GM23248 (cell line): ENCODE results near the gene ATAD5. TPM values are rescaled to one million over a fixed set of nuclear protein-coding genes. Genes with fewer than 3 reads are reported as not detected.

ENCODE experiments used
- DNase-seq: peaks from one replicate; pipeline ENCODE4 v3.0.0-alpha.2; 2015
- H2AFZ ChIP-seq: fragments of 200-600 bp; sonication (generic); 2 replicates; pipeline ENCODE4 v1.6.1; 2016; ENCODE audit warnings: antibody characterized with exemption
- H3F3A ChIP-seq: fragments of 200-600 bp; sonication (generic); 2 replicates; pipeline ENCODE4 v1.6.1; 2016; ENCODE audit warnings: mild to moderate bottlenecking, antibody characterized with exemption, mixed run types; ENCODE audit not compliant: insufficient read depth
- H3K27ac ChIP-seq: fragments of 200-600 bp; sonication (generic); 2 replicates; pipeline ENCODE4 v1.5.1; 2016; ENCODE audit warnings: mild to moderate bottlenecking
- H3K27me3 ChIP-seq: fragments of 200-600 bp; sonication (generic); replicated peaks from 2 replicates; pipeline ENCODE4 v1.6.1; 2016; ENCODE audit warnings: mild to moderate bottlenecking; ENCODE audit not compliant: insufficient read depth
- H3K36me3 ChIP-seq: fragments of 200-600 bp; sonication (generic); 2 replicates; pipeline ENCODE4 v1.6.1; 2016; ENCODE audit warnings: low read depth, mild to moderate bottlenecking
- H3K4me1 ChIP-seq: fragments of 200-600 bp; sonication (generic); 2 replicates; pipeline ENCODE4 v1.6.1; 2016; ENCODE audit warnings: mild to moderate bottlenecking; ENCODE audit not compliant: insufficient read depth
- H3K4me2 ChIP-seq: fragments of 200-600 bp; sonication (generic); one replicate; pipeline ENCODE4 v1.6.1; 2016; ENCODE audit warnings: mild to moderate bottlenecking; ENCODE audit not compliant: unreplicated experiment
- H3K4me3 ChIP-seq: fragments of 200-600 bp; sonication (generic); 2 replicates; pipeline ENCODE4 v1.5.1; 2016; ENCODE audit warnings: mild to moderate bottlenecking
- H3K79me2 ChIP-seq: fragments of 200-600 bp; sonication (generic); 2 replicates; pipeline ENCODE4 v1.6.1; 2016; ENCODE audit warnings: mild to moderate bottlenecking; ENCODE audit not compliant: insufficient read depth
- H3K9ac ChIP-seq: fragments of 200-600 bp; sonication (generic); 2 replicates; pipeline ENCODE4 v1.6.1; 2016; ENCODE audit warnings: mild to moderate bottlenecking
- H3K9me2 ChIP-seq: fragments of 200-600 bp; sonication (generic); 2 replicates; pipeline ENCODE4 v1.6.1; 2016; ENCODE audit warnings: mixed run types, mild to moderate bottlenecking, moderate library complexity; ENCODE audit not compliant: insufficient read depth
- H3K9me3 ChIP-seq: fragments of 200-600 bp; sonication (generic); one replicate; pipeline ENCODE4 v1.6.1; 2017; ENCODE audit warnings: low read depth
- H4K20me1 ChIP-seq: fragments of 200-600 bp; sonication (generic); 2 replicates; pipeline ENCODE4 v1.6.0; 2016; ENCODE audit not compliant: insufficient read depth
- EZH2 ChIP-seq: fragments of 200-600 bp; sonication (generic); IDR thresholded peaks from 2 replicates; pipeline ENCODE4 v1.6.1; 2018; ENCODE audit warnings: antibody characterized with exemption, mild to moderate bottlenecking; ENCODE audit not compliant: insufficient read depth, poor library complexity, severe bottlenecking
- EZH2phosphoT487 ChIP-seq: fragments of 200-600 bp; sonication (generic); IDR thresholded peaks from 2 replicates; pipeline ENCODE4 v1.6.1; 2018; ENCODE audit warnings: antibody characterized with exemption, moderate library complexity, mild to moderate bottlenecking, low read depth; ENCODE audit not compliant: insufficient read depth
- WGBS, 2 experiments: methylation state at CpG; one replicate each; pipeline ENCODE4 v1.1.6; 2015 to 2017; ENCODE audit warnings: low lambda C conversion rate in 2 of 2, low coverage in 1 of 2; ENCODE audit errors: missing lambda C conversion rate in 2 of 2; 5-methylcytosine and 5-hydroxymethylcytosine counted together
- in situ Hi-C: fragments of 300-500 bp; cut with MboI; formaldehyde crosslinking; loops from 2 replicates; pipeline ENCODE4 v1.15.0; 2020
- polyA plus RNA-seq: library from polyadenylated mRNA; unstranded; fragments of >200 nt; fragmentation: Nextera tagmentation; extraction: Ambion mirVana; gene quantifications from 2 replicates; pipeline ENCODE4 v1.2.1, GENCODE V29; 2016
- total RNA-seq: library from RNA; depleted of rRNA; stranded (reverse); fragments of >200 nt; shearing (Covaris generic); gene quantifications from 2 replicates; pipeline ENCODE4 v1.2.3, GENCODE V29; 2014

ATAD5 gene
- total and polyA plus RNA-seq, 2 experiments from 2014 or later = 1.1 to 1.8 TPM

- Histone ChIP-seq H3K9me3 (no peaks in the 10 kb centered on the region), H3K4me3 (no peak overlapping the region), H3K4me1 (no peaks in the 10 kb centered on the region), H4K20me1 (no peaks in the 10 kb centered on the region), H3K4me2 (no peak overlapping the region), H3K27ac (no peak overlapping the region), H3F3A (no peaks in the 10 kb centered on the region), H3K36me3 (peaks cover 4% of the 10 kb centered on the region; the same call in 1 of the 2 replicates), H2AFZ (no peak overlapping the region), H3K27me3 (no peaks in the 10 kb centered on the region), H3K79me2 (no peaks in the 10 kb centered on the region), H3K9me2 (no peaks in the 10 kb centered on the region), H3K9ac (no peak overlapping the region)
- no peak for DNase-seq
- in situ Hi-C loops = no loop called here
- 92 to 94% methylated on average over 6 of the region's 6 CpGs for WGBS, 2 experiments
- TF ChIP-seq EZH2phosphoT487 (no peak), EZH2 (no peak)
Measured at GRCh38 chr17:30869005-30869404, 37.2 kb downstream of the ATAD5 start.

GRCh38 chr17:30886187-30886586, 54.4 kb downstream of the ATAD5 start:
- DNase-seq = no peak
- WGBS, 2 experiments = 92 to 98% methylated on average over 5 of the region's 5 CpGs
- no peaks in the 10 kb centered on the region for H3K27me3 ChIP-seq

GRCh38 chr17:30894236-30894635, 62.5 kb downstream of the ATAD5 start:
- H3K9me3 ChIP-seq = no peaks in the 10 kb centered on the region
- in situ Hi-C loops = no loop called here
- no peak for TF ChIP-seq EZH2
- H3K27me3 ChIP-seq = no peaks in the 10 kb centered on the region
- no peaks in the 10 kb centered on the region for H3K4me1 ChIP-seq
- H2AFZ ChIP-seq = no peak overlapping the region
- no peak for DNase-seq
- WGBS, 2 experiments = 97 to 100% methylated on average over 3 of the region's 3 CpGs
- no peaks in the 10 kb centered on the region for H4K20me1 ChIP-seq
- no peak overlapping the region for H3K27ac ChIP-seq
- H3K36me3 ChIP-seq = peaks cover 3% of the 10 kb centered on the region
- H3K4me2 ChIP-seq = no peak overlapping the region
- peaks cover 7% of the 10 kb centered on the region for H3F3A ChIP-seq
- no peaks in the 10 kb centered on the region for H3K9me2 ChIP-seq
- H3K79me2 ChIP-seq = no peaks in the 10 kb centered on the region
- H3K9ac ChIP-seq = no peak overlapping the region
- H3K4me3 ChIP-seq = no peak overlapping the region

More at GRCh38 chr17:30886187-30886586, 54.4 kb downstream of the ATAD5 start:
- H3K36me3 ChIP-seq = no peaks in the 10 kb centered on the region
- H3K9me2 ChIP-seq = no peaks in the 10 kb centered on the region
- no peak overlapping the region for H2AFZ ChIP-seq
- TF ChIP-seq EZH2phosphoT487 (no peak), EZH2 (no peak)
- H3K27ac ChIP-seq = no peak overlapping the region
- no peaks in the 10 kb centered on the region for H3F3A ChIP-seq
- no peaks in the 10 kb centered on the region for H3K9me3 ChIP-seq
- no peaks in the 10 kb centered on the region for H4K20me1 ChIP-seq
- H3K4me2 ChIP-seq = no peak overlapping the region
- H3K4me3 ChIP-seq = no peak overlapping the region
- no peaks in the 10 kb centered on the region for H3K4me1 ChIP-seq
- no peaks in the 10 kb centered on the region for H3K79me2 ChIP-seq
- H3K9ac ChIP-seq = no peak overlapping the region
- in situ Hi-C loops = no loop called here

- in situ Hi-C loops = no loop called here
- no peaks in the 10 kb centered on the region for H4K20me1 ChIP-seq
- no peaks in the 10 kb centered on the region for H3K9me3 ChIP-seq
- H3K9me2 ChIP-seq = no peaks in the 10 kb centered on the region
- WGBS, 2 experiments = 96 to 97% methylated on average over 5 of the region's 5 CpGs
- no peak overlapping the region for H2AFZ ChIP-seq
- no peak overlapping the region for H3K9ac ChIP-seq
- H3K4me3 ChIP-seq = no peak overlapping the region
- no peak overlapping the region for H3K4me2 ChIP-seq
- no peaks in the 10 kb centered on the region for H3K4me1 ChIP-seq
- peaks cover 13% of the 10 kb centered on the region for H3K36me3 ChIP-seq
- no peak for DNase-seq
- no peak overlapping the region for H3K27ac ChIP-seq
- TF ChIP-seq EZH2 = no peak
- TF ChIP-seq EZH2phosphoT487 = no peak
- peaks cover 18% of the 10 kb centered on the region for H3K79me2 ChIP-seq
- H3K27me3 ChIP-seq = no peaks in the 10 kb centered on the region
- peaks cover 7% of the 10 kb centered on the region for H3F3A ChIP-seq
Measured at GRCh38 chr17:30897311-30897710, 65.5 kb downstream of the ATAD5 start.

- Histone ChIP-seq H3K36me3 (peaks cover 5% of the 10 kb centered on the region; the same call in 1 of the 2 replicates), H3K4me1 (peaks cover 7% of the 10 kb centered on the region), H4K20me1 (no peaks in the 10 kb centered on the region), H3K27me3 (no peaks in the 10 kb centered on the region), H3K9me3 (no peaks in the 10 kb centered on the region), H3K27ac (peak overlapping the region; percentile 81), H3K79me2 (peaks cover 66% of the 10 kb centered on the region), H3K4me2 (peak overlapping the region; percentile 100), H3F3A (no peaks in the 10 kb centered on the region), H3K9me2 (no peaks in the 10 kb centered on the region), H3K9ac (peak overlapping the region; percentile 96), H3K4me3 (peak overlapping the region; percentile 100), H2AFZ (peak overlapping the region; percentile 100)
- 1 to 2% methylated on average over 11 of the region's 11 CpGs for WGBS, 2 experiments
- peak; percentile 55 for DNase-seq
- TF ChIP-seq EZH2phosphoT487 (no peak), EZH2 (no peak)
- in situ Hi-C loops = no loop called here
Measured at GRCh38 chr17:30905742-30906100, 74.0 kb downstream of the ATAD5 start.
